Activated T-helper 1 cell treated with Interleukin-2 at 50 U/mL for 16 hours (primary cell): ENCODE measurements around the gene LBH.

Experiments used
- DNase-seq: peaks from one replicate; pipeline ENCODE4 v3.0.0-alpha.2; 2020; ENCODE audit warnings: low read depth

LBH gene

GRCh38 chr2:30217644-30218337 is 13.5 kb upstream of the LBH start:
- DNase-seq = no peak

DNA sequence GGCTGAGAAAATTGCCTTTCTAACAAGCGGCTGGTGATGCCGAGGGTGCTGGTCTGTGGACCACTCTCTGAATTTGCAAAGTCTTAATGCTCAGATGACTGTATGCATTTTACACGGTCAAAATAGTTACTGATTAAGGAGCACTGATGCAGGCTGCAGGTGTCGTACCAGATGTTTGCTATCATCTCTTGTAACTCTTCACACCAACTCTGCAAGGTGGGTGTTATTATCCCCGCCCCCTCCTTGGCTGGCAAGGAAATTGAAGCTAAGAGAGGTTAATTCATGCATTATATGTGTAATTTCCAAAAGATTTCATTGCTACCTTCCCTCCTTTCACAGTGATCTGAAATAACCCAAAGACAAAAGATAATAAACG is 13.0 kb upstream of the LBH start:
- DNase-seq = no peak

DNA sequence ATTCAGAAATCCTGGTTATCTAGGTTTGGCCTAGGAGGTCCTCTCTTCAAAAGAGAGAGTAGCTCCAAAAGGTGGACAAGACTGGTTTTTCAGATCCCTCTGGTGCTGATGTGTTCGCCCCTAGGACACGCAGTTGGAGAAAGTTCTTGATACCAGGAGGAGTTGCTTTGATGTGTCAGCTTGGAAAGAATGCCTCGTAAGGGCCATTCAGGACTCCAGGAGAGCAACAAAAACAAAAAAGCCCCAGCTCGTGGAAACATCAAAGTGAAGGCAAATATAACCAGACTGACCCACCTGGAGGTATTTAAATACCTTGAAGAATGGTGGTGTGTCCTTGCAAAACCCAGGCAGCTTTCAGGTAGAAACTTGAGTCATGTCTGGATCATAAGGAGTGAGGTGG is 12.5 kb upstream of the LBH start:
- no peak for DNase-seq

DNA sequence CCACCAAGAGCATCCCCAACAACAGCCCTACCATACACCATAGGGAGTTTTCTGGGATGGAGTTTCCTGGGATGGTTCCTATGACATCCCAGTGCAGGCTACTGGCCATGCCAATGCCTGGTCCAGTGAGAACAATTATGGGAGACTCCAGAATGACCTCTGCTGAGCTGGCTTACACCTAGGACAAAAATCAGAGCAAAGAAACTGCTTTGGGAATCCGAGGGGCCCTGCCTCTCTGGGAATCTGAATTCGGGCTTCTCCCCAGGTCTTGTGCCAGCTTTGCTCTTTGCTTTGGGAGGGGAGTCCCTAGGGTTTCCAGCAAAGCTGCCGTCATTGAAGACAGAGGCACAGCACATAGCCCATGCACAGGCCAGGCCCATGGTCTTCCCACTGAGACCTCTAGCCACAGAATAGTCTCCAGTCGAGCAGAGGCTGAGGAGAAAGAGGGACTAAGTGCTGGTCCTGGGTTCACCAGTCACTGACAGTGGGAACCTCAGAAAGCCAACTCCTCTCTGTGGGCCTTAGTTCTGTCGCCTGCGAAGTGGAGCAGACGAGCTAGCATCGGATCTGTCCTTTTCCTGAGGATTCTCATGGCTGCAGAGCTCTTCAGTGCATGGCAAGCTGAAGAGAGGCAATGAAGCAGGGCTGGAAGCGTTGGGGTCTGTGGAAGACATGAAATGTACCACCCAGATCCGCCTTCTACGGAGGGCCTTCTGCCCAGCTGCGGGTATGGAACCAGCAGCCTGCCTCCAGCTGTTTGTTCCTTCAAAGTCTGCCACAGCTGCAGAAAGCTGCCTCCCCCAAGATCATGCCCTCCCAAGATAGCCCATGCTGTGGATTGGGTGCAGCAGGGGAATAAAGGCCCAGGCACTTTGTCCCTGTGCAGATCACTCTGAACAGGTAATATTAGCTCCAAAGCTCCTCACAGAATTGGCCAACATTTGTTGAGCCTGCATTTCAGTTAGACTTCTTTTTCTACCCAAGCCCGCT is 11.2 kb upstream of the LBH start:
- no peak for DNase-seq

DNA sequence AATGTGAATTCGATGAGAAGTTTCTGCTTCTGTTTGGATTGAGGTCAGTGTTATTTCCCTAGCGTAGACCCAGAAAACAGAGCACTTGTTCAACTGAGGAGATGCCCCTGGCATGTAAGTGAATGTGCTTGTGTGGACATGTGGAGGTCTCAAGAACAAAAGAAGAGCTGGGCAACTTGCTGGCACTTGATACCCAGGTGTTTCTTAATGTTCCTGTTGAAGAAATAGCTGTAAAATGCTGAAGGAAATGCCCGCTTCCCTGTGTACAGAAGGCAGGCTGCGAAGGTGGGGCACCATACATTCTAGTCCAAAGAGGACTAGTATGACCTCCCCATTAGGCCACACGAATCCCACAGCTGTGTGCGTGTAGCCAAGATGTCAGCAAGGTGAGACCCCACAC is 9.8 kb upstream of the LBH start:
- DNase-seq = no peak

- DNase-seq = no peak
Measured at GRCh38 chr2:30222031-30222430, 9.3 kb upstream of the LBH start.

GRCh38 chr2:30222636-30223360 is 8.5 kb upstream of the LBH start:
- DNase-seq = no peak

- no peak for DNase-seq
Measured at GRCh38 chr2:30223413-30223874, 7.9 kb upstream of the LBH start.

- no peak for DNase-seq
Measured at GRCh38 chr2:30224151-30224550, 7.2 kb upstream of the LBH start.

- DNase-seq = no peak
Measured at GRCh38 chr2:30225131-30225762, 6.1 kb upstream of the LBH start.

DNA sequence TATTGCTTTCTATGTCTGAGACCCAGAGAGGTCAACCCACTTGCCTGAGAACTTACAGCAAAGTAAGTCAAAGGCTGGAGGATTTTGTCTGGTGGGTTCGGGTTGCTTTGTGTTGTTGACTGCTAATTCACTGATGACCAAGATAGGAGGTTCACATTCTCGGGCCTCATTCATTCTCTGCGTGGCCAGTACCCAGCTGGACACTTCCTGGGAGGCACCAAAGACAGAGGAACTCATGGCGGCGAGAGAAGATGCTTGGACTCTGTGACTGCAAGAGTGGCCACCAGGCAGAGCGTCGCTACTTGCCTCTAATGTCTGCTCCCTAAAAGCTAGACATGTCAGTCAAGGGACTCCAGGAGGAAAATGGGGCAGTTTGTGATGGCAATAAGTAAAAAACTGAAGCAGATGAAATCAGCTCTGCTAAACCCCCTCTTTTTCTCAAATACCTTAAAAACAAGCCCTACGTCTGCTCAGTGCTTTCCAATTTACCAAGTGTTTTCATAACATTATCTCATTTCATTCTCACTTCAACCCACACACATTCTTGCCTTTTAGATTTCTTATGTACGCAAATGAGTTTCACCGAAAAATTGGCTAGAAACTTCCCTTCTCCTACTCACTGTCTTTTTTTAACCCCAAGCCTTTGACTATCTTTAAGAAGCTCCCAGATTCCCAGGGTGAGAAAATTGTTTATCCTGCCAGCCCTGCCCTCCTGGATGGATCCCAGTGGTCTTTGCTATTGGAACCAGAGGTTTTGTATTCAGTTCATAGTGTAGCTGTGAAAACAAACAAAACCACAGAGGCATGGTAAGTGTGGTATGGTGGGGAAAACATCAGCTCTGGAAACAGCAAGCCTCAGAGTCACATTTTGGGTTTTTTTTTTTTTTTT is 4.9 kb upstream of the LBH start:
- DNase-seq = no peak

- DNase-seq = no peak
Measured at GRCh38 chr2:30229596-30229995, 1.7 kb upstream of the LBH start.

DNA sequence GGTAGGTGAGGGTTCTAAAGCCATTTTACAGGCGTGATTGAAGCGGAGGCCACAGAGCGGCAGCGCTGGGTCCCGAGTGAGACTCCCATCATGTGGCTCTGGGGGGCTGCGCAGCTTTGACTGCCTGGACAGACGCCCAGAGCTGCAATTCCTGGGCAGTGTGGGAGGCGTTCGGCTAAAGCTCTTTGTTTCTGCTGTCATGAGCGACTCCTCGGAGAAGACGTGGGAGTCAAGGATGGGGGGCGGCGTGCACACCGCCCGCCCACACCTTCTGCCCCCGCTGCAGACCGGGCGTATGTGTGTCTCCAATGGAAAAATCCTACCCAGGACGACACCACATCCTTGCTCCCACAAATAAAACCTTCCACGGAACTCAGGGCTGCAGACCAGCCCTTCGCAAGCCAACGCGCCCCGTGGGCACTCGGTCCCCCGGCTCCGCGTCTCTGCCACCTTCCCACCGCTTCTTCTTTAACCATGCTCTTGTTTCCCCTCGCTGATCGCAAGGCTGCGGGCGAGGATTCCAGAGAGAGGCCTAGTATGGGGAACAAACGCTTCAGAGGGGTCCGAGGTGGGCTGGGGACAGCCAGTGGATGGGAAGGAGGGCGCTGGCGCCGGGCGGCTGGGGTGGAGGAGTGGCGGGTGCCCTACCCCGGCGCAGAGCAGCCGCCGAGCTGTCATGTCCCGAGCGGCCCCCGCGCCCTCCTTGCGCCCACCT is 680 bp upstream of the LBH start:
- no peak for DNase-seq

GRCh38 chr2:30231996-30232800 is 864 bp downstream of the LBH start:
- DNase-seq = peak; percentile 67

- no peak for DNase-seq
Measured at GRCh38 chr2:30232801-30233130, 1.4 kb downstream of the LBH start.

DNA sequence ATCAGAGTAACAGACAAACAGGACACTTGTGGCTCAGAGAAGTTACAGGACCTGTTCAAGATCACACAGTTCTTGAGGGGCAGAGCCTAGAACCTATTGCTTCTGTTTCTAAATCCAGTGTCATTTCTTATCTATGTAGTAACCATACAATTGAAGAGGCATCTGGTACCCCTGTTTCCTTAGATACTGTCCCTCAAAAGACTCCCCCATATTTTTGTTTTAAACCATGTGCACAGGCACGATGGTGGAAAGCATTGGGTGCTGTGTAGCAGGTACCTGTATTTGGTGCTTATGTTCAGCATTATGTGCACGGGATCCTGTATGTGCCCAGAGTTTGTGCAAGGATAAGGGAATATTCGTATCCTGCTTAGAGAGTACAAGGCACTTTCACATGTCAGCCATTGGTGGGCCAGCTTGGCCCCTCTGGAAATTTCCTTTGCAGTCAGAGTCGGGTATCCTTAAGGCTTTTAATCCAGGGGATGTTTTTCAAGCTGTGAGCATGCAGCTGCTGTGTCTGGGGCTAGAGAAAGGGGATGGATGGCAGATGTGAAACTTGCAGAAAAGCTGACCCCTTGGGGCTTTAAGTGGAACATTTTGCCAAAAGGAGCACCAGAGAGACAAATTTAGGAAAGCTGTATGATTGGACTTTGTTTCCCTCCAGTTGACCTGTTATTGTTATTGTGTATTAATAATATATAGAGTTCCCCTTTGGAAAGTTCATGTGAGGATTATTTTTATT is 2.1 kb downstream of the LBH start:
- no peak for DNase-seq

DNA sequence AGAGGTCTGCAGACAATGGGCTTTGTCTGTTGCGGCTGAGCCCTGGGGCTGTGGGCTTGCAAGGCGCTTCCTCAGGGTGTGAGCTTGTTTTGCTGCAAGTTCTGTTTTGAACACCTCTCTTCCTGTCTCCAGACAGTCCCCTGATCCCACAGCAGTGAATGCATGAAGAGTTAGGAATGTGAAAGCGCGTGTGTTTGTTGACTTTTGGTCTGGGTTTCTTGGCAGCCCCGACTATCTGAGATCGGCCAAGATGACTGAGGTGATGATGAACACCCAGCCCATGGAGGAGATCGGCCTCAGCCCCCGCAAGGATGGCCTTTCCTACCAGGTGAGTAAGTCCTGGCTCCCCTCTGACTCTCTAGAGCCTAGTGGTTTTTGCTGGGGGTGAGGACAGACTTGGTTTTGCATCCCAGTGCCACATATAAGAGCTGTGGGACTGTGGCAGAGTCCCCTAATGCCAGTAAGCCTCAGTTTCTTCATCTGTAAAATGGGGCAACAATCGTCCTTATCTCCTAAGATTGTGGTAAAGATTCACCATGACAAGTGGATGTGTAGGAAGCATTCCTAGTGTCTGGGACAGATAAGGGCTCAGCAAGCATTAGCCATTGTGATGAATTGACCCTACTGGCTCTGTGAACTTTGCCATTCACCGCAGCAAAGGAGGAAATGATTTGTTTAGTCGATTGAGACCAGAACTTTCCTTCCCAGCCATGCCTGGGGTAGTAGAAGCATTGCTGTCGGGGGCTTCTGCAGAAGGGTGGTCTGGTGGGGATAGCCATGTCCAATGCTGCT is 3.0 kb downstream of the LBH start:
- DNase-seq = no peak

DNA sequence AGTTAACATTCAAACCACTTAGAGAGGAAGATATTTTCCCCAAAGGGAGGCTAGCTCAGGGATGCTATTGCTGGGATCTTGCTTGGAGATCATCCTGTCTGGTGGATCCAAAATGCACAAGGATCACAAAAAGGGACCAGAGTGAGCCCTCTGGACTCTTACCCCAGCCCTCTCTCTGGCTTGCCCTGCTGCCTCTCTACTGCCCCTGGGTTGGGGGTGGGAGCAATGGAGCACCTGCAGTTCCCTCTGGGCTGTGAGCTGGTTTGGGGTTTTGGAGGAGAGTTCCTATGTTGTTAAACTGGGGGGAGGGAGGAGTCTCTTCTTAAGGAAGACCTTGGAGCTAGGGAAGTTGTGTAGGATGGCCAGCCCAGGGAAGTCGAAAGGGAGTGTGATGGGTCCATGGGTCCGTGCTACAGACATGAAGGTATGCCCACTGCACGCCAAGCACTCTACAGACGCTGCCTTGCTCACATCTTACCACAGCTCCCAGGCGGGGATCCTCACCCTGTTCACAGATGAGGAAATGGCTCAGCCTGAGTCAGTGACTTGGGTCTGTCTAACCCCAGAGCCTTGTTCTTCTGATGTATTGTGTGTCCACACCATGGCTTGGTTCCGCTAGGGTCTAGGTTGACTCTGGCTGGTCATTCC is 3.8 kb downstream of the LBH start:
- DNase-seq = no peak
